Keratinocyte (primary cell): ENCODE results near the gene BLTP1. TPM values are rescaled to one million over a fixed set of nuclear protein-coding genes. Genes with fewer than 3 reads are reported as not detected.
A peak's percentile ranks its signal among the peaks of the same experiment; 100 is the strongest.

ENCODE experiments used
- DNase-seq: peaks from one replicate; pipeline ENCODE4 v3.0.0-alpha.2; 2011; ENCODE audit warnings: low read depth, missing footprints, low spot score
- FAIRE-seq: peaks from 2 replicates; lab custom pipeline; 2011; peaks lifted over from hg19 to GRCh38; lab: Jason Lieb, UNC
- H2AFZ ChIP-seq: 2 replicates; pipeline ENCODE4 v1.6.0; 2012; ENCODE audit warnings: low read length, control low read depth, inconsistent platforms; ENCODE audit not compliant: control insufficient read depth
- H3K27ac ChIP-seq: 2 replicates; pipeline ENCODE4 v1.5.1; 2011; ENCODE audit warnings: low read length; ENCODE audit not compliant: control insufficient read depth, insufficient read depth
- H3K27me3 ChIP-seq: 3 replicates; pipeline ENCODE4 v1.6.0; 2011; ENCODE audit warnings: low read length; ENCODE audit not compliant: control insufficient read depth, insufficient read depth; ENCODE audit errors: extremely low read depth
- H3K36me3 ChIP-seq, 2 experiments: 2 replicates in 1 of 2; 3 replicates in 1 of 2; pipeline ENCODE4 v1.5.1; 2011; ENCODE audit warnings: low read length in 2 of 2, mild to moderate bottlenecking in 1 of 2; ENCODE audit not compliant: control insufficient read depth in 2 of 2, insufficient read depth in 2 of 2; ENCODE audit errors: extremely low read depth in 1 of 2
- H3K4me1 ChIP-seq: 3 replicates; pipeline ENCODE4 v1.5.1; 2011; ENCODE audit warnings: low read length; ENCODE audit not compliant: control insufficient read depth, insufficient read depth; ENCODE audit errors: extremely low read depth
- H3K4me2 ChIP-seq: 3 replicates; pipeline ENCODE4 v1.6.0; 2011; ENCODE audit warnings: low read depth, low read length; ENCODE audit not compliant: control insufficient read depth, insufficient read depth; ENCODE audit errors: extremely low read depth
- H3K4me3 ChIP-seq, 3 experiments: fragments of 200-600 bp in 1 of 3; sonication (generic) in 1 of 3; 2 replicates in 2 of 3; 3 replicates in 1 of 3; pipeline ENCODE4 v1.5.1; 2011 to 2016; ENCODE audit warnings: low read length in 3 of 3, mild to moderate bottlenecking in 3 of 3, control low read depth in 2 of 3, inconsistent platforms in 1 of 3, low read depth in 1 of 3, mixed read lengths in 1 of 3, mixed run types in 1 of 3, moderate library complexity in 1 of 3; ENCODE audit not compliant: control insufficient read depth in 2 of 3, insufficient read depth in 2 of 3; ENCODE audit errors: extremely low read depth in 1 of 3
- H3K79me2 ChIP-seq: 2 replicates; pipeline ENCODE4 v1.6.0; 2012; ENCODE audit warnings: low read length; ENCODE audit not compliant: control insufficient read depth, insufficient read depth
- H3K9ac ChIP-seq: 3 replicates; pipeline ENCODE4 v1.6.0; 2011; ENCODE audit warnings: low read length; ENCODE audit not compliant: control insufficient read depth, insufficient read depth; ENCODE audit errors: extremely low read depth
- H3K9me1 ChIP-seq: 3 replicates; pipeline ENCODE4 v1.6.0; 2011; ENCODE audit warnings: low read length; ENCODE audit not compliant: control insufficient read depth, insufficient read depth; ENCODE audit errors: extremely low read depth
- H3K9me3 ChIP-seq: 2 replicates; pipeline ENCODE4 v1.5.1; 2012; ENCODE audit warnings: low read depth, low read length; ENCODE audit not compliant: control insufficient read depth
- H4K20me1 ChIP-seq: 3 replicates; pipeline ENCODE4 v1.6.0; 2011; ENCODE audit warnings: low read length; ENCODE audit not compliant: control insufficient read depth, insufficient read depth; ENCODE audit errors: extremely low read depth
- EZH2 ChIP-seq: IDR thresholded peaks from one replicate; pipeline ENCODE4 v1.6.1; 2012; ENCODE audit warnings: inconsistent platforms, mild to moderate bottlenecking, low read length, moderate library complexity
- dilution Hi-C: fragments of 300-500 bp; cut with MboI; formaldehyde crosslinking; loops from one replicate; pipeline ENCODE4 v1.7.0; 2020; ENCODE audit warnings: low sequenced_read_pairs; ENCODE audit not compliant: extremely low pct_ligation_motif_present
- polyA minus RNA-seq, 3 experiments: library from RNA; depleted of rRNA, polyadenylated mRNA; stranded (reverse); fragments of >200 nt; gene quantifications; 1 replicate in 1 of 3; 2 replicates in 1 of 3; 3 replicates in 1 of 3; pipeline ENCODE4 v1.2.3, GENCODE V29; 2011
- polyA plus RNA-seq, 5 experiments: library from polyadenylated mRNA; depleted of rRNA in 3 of 5; stranded (reverse) in 3 of 5; stranded (forward) in 1 of 5; unstranded in 1 of 5; fragments of >200 nt; gene quantifications; 1 replicate in 1 of 5; 2 replicates in 3 of 5; 3 replicates in 1 of 5; pipeline versions ENCODE4 v1.2.1 to v1.2.3, GENCODE V29; 2011 to 2012; ENCODE audit warnings: missing spikeins in 2 of 5, low read depth in 1 of 5, low replicate concordance in 1 of 5
- TF ChIP-seq, protein P1 (sequence below), 3 experiments: IDR thresholded peaks in 1 of 3; conservative IDR thresholded peaks in 1 of 3; optimal IDR thresholded peaks in 1 of 3; 2 replicates in 2 of 3; 3 replicates in 1 of 3; pipeline versions ENCODE3 to v1.5.1; 2011; ENCODE audit warnings: low read length in 3 of 3, mild to moderate bottlenecking in 3 of 3, moderate library complexity in 2 of 3, control low read depth in 1 of 3, inconsistent platforms in 1 of 3; ENCODE audit not compliant: insufficient read depth in 2 of 3; ENCODE audit errors: extremely low read depth in 1 of 3

Gene BLTP1, protein sequence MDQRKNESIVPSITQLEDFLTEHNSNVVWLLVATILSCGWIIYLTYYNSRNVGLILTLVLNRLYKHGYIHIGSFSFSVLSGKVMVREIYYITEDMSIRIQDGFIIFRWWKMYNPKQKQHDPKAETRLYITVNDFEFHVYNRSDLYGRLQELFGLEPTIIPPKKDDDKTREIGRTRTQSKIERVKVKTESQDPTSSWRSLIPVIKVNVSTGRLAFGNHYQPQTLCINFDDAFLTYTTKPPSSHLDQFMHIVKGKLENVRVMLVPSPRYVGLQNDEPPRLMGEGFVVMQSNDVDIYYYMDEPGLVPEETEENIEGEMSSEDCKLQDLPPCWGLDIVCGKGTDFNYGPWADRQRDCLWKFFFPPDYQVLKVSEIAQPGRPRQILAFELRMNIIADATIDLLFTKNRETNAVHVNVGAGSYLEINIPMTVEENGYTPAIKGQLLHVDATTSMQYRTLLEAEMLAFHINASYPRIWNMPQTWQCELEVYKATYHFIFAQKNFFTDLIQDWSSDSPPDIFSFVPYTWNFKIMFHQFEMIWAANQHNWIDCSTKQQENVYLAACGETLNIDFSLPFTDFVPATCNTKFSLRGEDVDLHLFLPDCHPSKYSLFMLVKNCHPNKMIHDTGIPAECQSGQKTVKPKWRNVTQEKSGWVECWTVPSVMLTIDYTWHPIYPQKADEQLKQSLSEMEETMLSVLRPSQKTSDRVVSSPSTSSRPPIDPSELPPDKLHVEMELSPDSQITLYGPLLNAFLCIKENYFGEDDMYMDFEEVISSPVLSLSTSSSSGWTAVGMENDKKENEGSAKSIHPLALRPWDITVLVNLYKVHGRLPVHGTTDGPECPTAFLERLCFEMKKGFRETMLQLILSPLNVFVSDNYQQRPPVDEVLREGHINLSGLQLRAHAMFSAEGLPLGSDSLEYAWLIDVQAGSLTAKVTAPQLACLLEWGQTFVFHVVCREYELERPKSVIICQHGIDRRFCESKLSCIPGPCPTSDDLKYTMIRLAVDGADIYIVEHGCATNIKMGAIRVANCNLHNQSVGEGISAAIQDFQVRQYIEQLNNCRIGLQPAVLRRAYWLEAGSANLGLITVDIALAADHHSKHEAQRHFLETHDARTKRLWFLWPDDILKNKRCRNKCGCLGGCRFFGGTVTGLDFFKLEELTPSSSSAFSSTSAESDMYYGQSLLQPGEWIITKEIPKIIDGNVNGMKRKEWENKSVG (N-terminal part only)
- polyA plus RNA-seq = 20.5 to 30.9 TPM (median 28.9 TPM) in 3 replicates
- polyA plus RNA-seq (2011; ENCODE audit: low read depth) = 21.1 TPM
- polyA plus RNA-seq (2011; cell fraction: cytosol; rRNA removed) = 5.2 and 10.2 TPM in 2 replicates
- 56.3 and 70.1 TPM in 2 replicates for polyA plus RNA-seq (2011; cell fraction: nucleus; rRNA removed)
- 13.1 and 15.8 TPM in 2 replicates for polyA plus RNA-seq (2012; ENCODE audit: low replicate concordance)
- 31.0 to 152 TPM (median 103 TPM) in 3 replicates for polyA minus RNA-seq
- 13.2 TPM for polyA minus RNA-seq (2011; cell fraction: cytosol; rRNA and poly(A)+ RNA removed)
- 179 and 310 TPM in 2 replicates for polyA minus RNA-seq (2011; cell fraction: nucleus; rRNA and poly(A)+ RNA removed)

- FAIRE-seq = peak; percentile 65
- H2AFZ ChIP-seq = peak within 1 kb of the TSS; percentile 100
- H3K9me1 ChIP-seq = no peaks in the 10 kb centered on the region
- dilution Hi-C loops = no loop called here
- no peak for TF ChIP-seq EZH2
- TF ChIP-seq, protein P1, sequence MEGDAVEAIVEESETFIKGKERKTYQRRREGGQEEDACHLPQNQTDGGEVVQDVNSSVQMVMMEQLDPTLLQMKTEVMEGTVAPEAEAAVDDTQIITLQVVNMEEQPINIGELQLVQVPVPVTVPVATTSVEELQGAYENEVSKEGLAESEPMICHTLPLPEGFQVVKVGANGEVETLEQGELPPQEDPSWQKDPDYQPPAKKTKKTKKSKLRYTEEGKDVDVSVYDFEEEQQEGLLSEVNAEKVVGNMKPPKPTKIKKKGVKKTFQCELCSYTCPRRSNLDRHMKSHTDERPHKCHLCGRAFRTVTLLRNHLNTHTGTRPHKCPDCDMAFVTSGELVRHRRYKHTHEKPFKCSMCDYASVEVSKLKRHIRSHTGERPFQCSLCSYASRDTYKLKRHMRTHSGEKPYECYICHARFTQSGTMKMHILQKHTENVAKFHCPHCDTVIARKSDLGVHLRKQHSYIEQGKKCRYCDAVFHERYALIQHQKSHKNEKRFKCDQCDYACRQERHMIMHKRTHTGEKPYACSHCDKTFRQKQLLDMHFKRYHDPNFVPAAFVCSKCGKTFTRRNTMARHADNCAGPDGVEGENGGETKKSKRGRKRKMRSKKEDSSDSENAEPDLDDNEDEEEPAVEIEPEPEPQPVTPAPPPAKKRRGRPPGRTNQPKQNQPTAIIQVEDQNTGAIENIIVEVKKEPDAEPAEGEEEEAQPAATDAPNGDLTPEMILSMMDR (optimal IDR thresholded peaks at IDR 0.05 in 1 of 3, IDR thresholded peaks at IDR 0.05 in 1 of 3, conservative IDR thresholded peaks at IDR 0.05 in 1 of 3; ENCODE audit: extremely low read depth in 1 of 3, insufficient read depth in 2 of 3, low read length in 3 of 3) = no peak
- DNase-seq = peak; percentile 17
- peak within 1 kb of the TSS; percentile 87 for H3K4me2 ChIP-seq
- peaks cover 15% of the 10 kb centered on the region for H3K79me2 ChIP-seq
- no peaks in the 10 kb centered on the region for H4K20me1 ChIP-seq
- peak within 1 kb of the TSS; percentile 85 to 95 (median 87) for H3K4me3 ChIP-seq
- no peaks in the 10 kb centered on the region for H3K9me3 ChIP-seq
- peaks cover 5% of the 10 kb centered on the region for H3K4me1 ChIP-seq
- peak within 1 kb of the TSS; percentile 82 for H3K9ac ChIP-seq
- H3K27ac ChIP-seq = peak within 1 kb of the TSS; percentile 83
- no peaks in the 10 kb centered on the region for H3K27me3 ChIP-seq
- H3K36me3 ChIP-seq = peaks cover 0 to 3% of the 10 kb centered on the region in 2 experiments
Observed at GRCh38 chr4:122151982-122152710, at the start of gene BLTP1. Gene BLTP1 (plus strand): TSS chr4:122152331. CDS start chr4:122170648, 18,317 bp downstream.

- DNase-seq = no peak
Observed at GRCh38 chr4:122104184-122104583, 47.9 kb upstream of the BLTP1 start.

More at GRCh38 chr4:122104184-122104583, 47.9 kb upstream of the BLTP1 start:
- Histone ChIP-seq H3K27ac (no peak overlapping the region), H3K36me3 (no peaks in the 10 kb centered on the region), H3K4me2 (no peak overlapping the region), H4K20me1 (no peaks in the 10 kb centered on the region), H3K9me3 (no peaks in the 10 kb centered on the region), H3K4me1 (no peaks in the 10 kb centered on the region), H3K9ac (no peak overlapping the region), H2AFZ (no peak overlapping the region), H3K4me3 (no peak overlapping the region), H3K79me2 (no peaks in the 10 kb centered on the region), H3K27me3 (no peaks in the 10 kb centered on the region), H3K9me1 (no peaks in the 10 kb centered on the region)
- TF ChIP-seq EZH2 = no peak
- TF ChIP-seq, protein P1 (optimal IDR thresholded peaks at IDR 0.05 in 1 of 3, IDR thresholded peaks at IDR 0.05 in 1 of 3, conservative IDR thresholded peaks at IDR 0.05 in 1 of 3; ENCODE audit: extremely low read depth in 1 of 3, insufficient read depth in 2 of 3, low read length in 3 of 3) = no peak
- no peak for FAIRE-seq
- dilution Hi-C loops = no loop called here
